Esophagus squamous epithelium (tissue), 5 donors: ENCODE measurements around the gene JAZF1. TPM values are rescaled to one million over a fixed set of nuclear protein-coding genes. Genes with fewer than 3 reads are reported as not detected.

Source experiments
- DNase-seq: peaks from one replicate; lab custom pipeline; 2025; lab: John Stamatoyannopoulos, UW
- H3K27ac ChIP-seq, 4 donors: fragments of 200-600 bp; sonication (generic); one replicate each; pipeline ENCODE4 v1.5.1; 2016 to 2019; ENCODE audit warnings: mild to moderate bottlenecking in 1 of 4
- H3K27me3 ChIP-seq, 4 donors: fragments of 200-600 bp; sonication (generic); 1 replicate in 3 of 4; 2 replicates in 1 of 4; pipeline versions ENCODE4 v1.5.1 to v1.6.0; 2017 to 2021; ENCODE audit warnings: antibody characterized with exemption in 1 of 4
- H3K36me3 ChIP-seq, 3 donors: fragments of 200-600 bp; sonication (generic); one replicate each; pipeline ENCODE4 v1.5.1; 2016 to 2019
- H3K4me1 ChIP-seq, 3 donors: fragments of 200-600 bp; sonication (generic); one replicate each; pipeline ENCODE4 v1.5.1; 2017 to 2019
- H3K4me3 ChIP-seq, 4 donors: fragments of 200-600 bp; sonication (generic); 1 replicate in 3 of 4; 2 replicates in 1 of 4; pipeline ENCODE4 v1.5.1; 2016 to 2019; ENCODE audit warnings: mild to moderate bottlenecking in 2 of 4, moderate library complexity in 1 of 4
- H3K9me3 ChIP-seq, 3 donors: fragments of 200-600 bp; sonication (generic); one replicate each; pipeline ENCODE4 v1.5.1; 2016 to 2019
- CTCF ChIP-seq, 6 experiments: fragments of 450-650 bp in 4 of 6; fragments of 200-600 bp in 2 of 6; sonication (generic) in 2 of 6; IDR thresholded peaks; one replicate each; pipeline ENCODE4 v1.5.1; 2016 to 2019; ENCODE audit warnings: antibody characterized with exemption in 6 of 6, mild to moderate bottlenecking in 4 of 6, moderate library complexity in 4 of 6
- POLR2A ChIP-seq, 4 donors: fragments of 450-650 bp; IDR thresholded peaks; one replicate each; pipeline ENCODE4 v1.6.1; 2017; ENCODE audit warnings: antibody characterized with exemption in 4 of 4, mild to moderate bottlenecking in 4 of 4, moderate library complexity in 3 of 4
- WGBS, 2 donors: methylation state at CpG; one replicate each; pipeline ENCODE4 v1.1.5; 2018; 5-methylcytosine and 5-hydroxymethylcytosine counted together
- intact Hi-C: fragments of 100-400 bp; cut with DNase I; formaldehyde crosslinking; loops from one replicate; pipeline ENCODE4 v1.15.0; 2022
- total RNA-seq, 4 donors: library from RNA; depleted of rRNA; stranded (reverse); fragments of >200 nt; gene quantifications; one replicate each; pipeline ENCODE4 v1.1.0, GENCODE V29; 2016
- donor health status: DM: yes; HTN: yes; CAD: no.

JAZF1 gene
- total RNA-seq, 4 donors from 2014 or later, result 1.3 to 8.6 (median 2.0) TPM

DNA sequence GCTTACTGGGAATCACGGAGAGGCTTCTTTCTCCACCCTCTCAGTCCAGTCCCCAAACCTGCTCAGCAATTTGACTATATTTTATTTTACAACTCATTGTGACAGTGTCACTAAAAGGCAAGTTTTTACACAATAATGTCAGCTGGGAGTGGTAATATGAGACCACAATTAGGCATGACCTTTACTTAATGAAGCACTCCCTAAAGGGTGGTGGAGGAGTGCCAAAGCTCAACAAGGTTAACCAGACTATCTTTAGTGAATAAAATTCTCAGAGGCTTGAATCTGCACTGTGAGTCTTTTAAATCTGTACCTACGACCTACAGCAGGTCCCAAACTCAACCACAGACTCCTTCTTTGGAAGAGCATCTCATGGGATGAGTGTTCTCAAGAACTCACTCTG lies 225.0 kb downstream of the JAZF1 start:
- H3K4me3 ChIP-seq, result no peak overlapping the region
- H3K27ac ChIP-seq, result no peak overlapping the region
- TF ChIP-seq CTCF (IDR thresholded peaks at IDR 0.05) (no peak), POLR2A (IDR thresholded peaks at IDR 0.05) (no peak)
- H3K9me3 ChIP-seq, result no peaks in the 10 kb centered on the region
- H3K36me3 ChIP-seq, result no peaks in the 10 kb centered on the region
- DNase-seq, result no peak
- H3K27me3 ChIP-seq, result no peaks in the 10 kb centered on the region
- H3K4me1 ChIP-seq, result peaks cover 0 to 5% (median 0%) of the 10 kb centered on the region in 3 donors
- intact Hi-C loops, result no loop called here
- 86 to 88% methylated on average over 2 of the region's 2 CpGs for WGBS, 2 donors

GRCh38 chr7:27955011-27955410 lies 225.6 kb downstream of the JAZF1 start:
- no peak for DNase-seq
- Histone ChIP-seq H3K9me3 (no peaks in the 10 kb centered on the region), H3K27me3 (no peaks in the 10 kb centered on the region), H3K4me3 (no peak overlapping the region), H3K36me3 (no peaks in the 10 kb centered on the region), H3K4me1 (peaks cover 0 to 5% (median 0%) of the 10 kb centered on the region in 3 donors), H3K27ac (no peak overlapping the region)
- intact Hi-C loops, result no loop called here
- WGBS, 2 donors, result 85 to 93% methylated on average over 3 of the region's 3 CpGs
- no peak for TF ChIP-seq POLR2A (IDR thresholded peaks at IDR 0.05)
- TF ChIP-seq CTCF (IDR thresholded peaks at IDR 0.05), result no peak

GRCh38 chr7:27953777-27954176 lies 226.8 kb downstream of the JAZF1 start:
- Histone ChIP-seq H3K36me3 (no peaks in the 10 kb centered on the region), H3K27ac (no peak overlapping the region), H3K9me3 (no peaks in the 10 kb centered on the region), H3K4me3 (no peak overlapping the region), H3K4me1 (peaks cover 0 to 5% (median 0%) of the 10 kb centered on the region in 3 donors), H3K27me3 (no peaks in the 10 kb centered on the region)
- WGBS, 2 donors, result 83 to 91% methylated on average over 1 of the region's 1 CpG
- TF ChIP-seq CTCF (IDR thresholded peaks at IDR 0.05) (no peak), POLR2A (IDR thresholded peaks at IDR 0.05) (no peak)
- intact Hi-C loops, result no loop called here
- no peak for DNase-seq

DNA sequence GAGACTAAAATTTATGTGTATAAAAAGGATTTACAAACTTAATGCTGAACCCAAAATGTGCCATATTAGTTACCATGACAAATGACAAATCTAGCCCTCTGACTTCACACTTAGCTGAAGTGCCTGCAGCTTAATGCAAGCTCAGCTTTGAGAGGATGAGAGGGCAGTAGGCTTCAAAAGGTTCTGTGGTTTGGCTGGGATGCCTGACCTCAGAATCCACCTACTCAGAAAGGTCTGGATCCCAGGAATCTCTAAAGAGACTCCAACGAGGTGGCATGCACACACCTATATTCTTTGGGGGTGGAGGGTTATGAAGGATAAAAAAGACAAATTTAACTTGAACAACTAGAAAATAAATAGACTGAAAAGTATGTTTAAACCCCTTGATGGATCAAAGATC lies 227.2 kb downstream of the JAZF1 start:
- Histone ChIP-seq H3K27ac (no peak overlapping the region), H3K4me3 (no peak overlapping the region), H3K9me3 (no peaks in the 10 kb centered on the region), H3K36me3 (no peaks in the 10 kb centered on the region), H3K4me1 (peaks cover 0 to 5% (median 0%) of the 10 kb centered on the region in 3 donors), H3K27me3 (no peaks in the 10 kb centered on the region)
- 44 to 54% methylated on average over 1 of the region's 1 CpG for WGBS, 2 donors
- TF ChIP-seq POLR2A (IDR thresholded peaks at IDR 0.05), result no peak
- no peak for TF ChIP-seq CTCF (IDR thresholded peaks at IDR 0.05)
- intact Hi-C loops, result no loop called here
- DNase-seq, result no peak

GRCh38 chr7:27952456-27953285 lies 227.9 kb downstream of the JAZF1 start:
- no peak overlapping the region for H3K27ac ChIP-seq
- peaks cover 0 to 5% (median 0%) of the 10 kb centered on the region in 3 donors for H3K4me1 ChIP-seq
- H3K4me3 ChIP-seq, result no peak overlapping the region
- H3K36me3 ChIP-seq, result no peaks in the 10 kb centered on the region
- no peaks in the 10 kb centered on the region for H3K27me3 ChIP-seq
- TF ChIP-seq POLR2A (IDR thresholded peaks at IDR 0.05), result no peak
- TF ChIP-seq CTCF (IDR thresholded peaks at IDR 0.05), result no peak
- no peaks in the 10 kb centered on the region for H3K9me3 ChIP-seq
- no peak for DNase-seq
- WGBS, 2 donors, result 68 to 81% methylated on average over 3 of the region's 3 CpGs
- intact Hi-C loops, result no loop called here
